SK-N-SH treated with all-trans-retinoic acid at 6 μM for 48 hours (cell line): ENCODE data around the gene CCDC34.

Source experiments
- ATAC-seq: fragments of 200-7000 bp; cut with Tn5 transposase; 3 replicates; pipeline ENCODE4 v1.9.1; 2020; ENCODE audit warnings: mild to moderate bottlenecking, moderate library complexity
- ARNTL ChIP-seq: fragments of 450-650 bp; formaldehyde crosslinking; IDR thresholded peaks from 2 replicates; pipeline ENCODE4 v1.5.0; 2020; ENCODE audit warnings: low read depth, mild to moderate bottlenecking, moderate library complexity, borderline replicate concordance
- CSDC2 ChIP-seq: fragments of 250-450 bp; sonication (Bioruptor Pico); IDR thresholded peaks from 2 replicates; pipeline ENCODE4 v1.5.0; 2020; ENCODE audit warnings: mild to moderate bottlenecking, moderate library complexity
- GLIS3 ChIP-seq: fragments of 250-450 bp; sonication (Bioruptor Pico); IDR thresholded peaks from 2 replicates; pipeline ENCODE4 v1.5.0; 2020; ENCODE audit warnings: mild to moderate bottlenecking, moderate library complexity
- ISL1 ChIP-seq: fragments of 250-450 bp; sonication (Bioruptor Pico); IDR thresholded peaks from 2 replicates; pipeline ENCODE4 v2.1.2; 2022; ENCODE audit warnings: mild to moderate bottlenecking, moderate library complexity
- OSR1 ChIP-seq: fragments of 250-450 bp; sonication (Bioruptor Pico); IDR thresholded peaks from 2 replicates; pipeline ENCODE4 v1.8.0; 2022; ENCODE audit warnings: moderate library complexity, mild to moderate bottlenecking, inconsistent platforms
- PPARA ChIP-seq: fragments of 250-450 bp; sonication (Bioruptor Pico); IDR thresholded peaks from 2 replicates; pipeline ENCODE4 v1.5.0; 2020; ENCODE audit warnings: mild to moderate bottlenecking, borderline replicate concordance
- RARB ChIP-seq: fragments of 250-450 bp; sonication (Bioruptor Pico); IDR thresholded peaks from 2 replicates; pipeline ENCODE4 v1.8.0; 2021; ENCODE audit warnings: mild to moderate bottlenecking, moderate library complexity
- SNAI2 ChIP-seq: fragments of 250-450 bp; sonication (Bioruptor Pico); IDR thresholded peaks from 2 replicates; pipeline ENCODE4 v1.5.0; 2020; ENCODE audit warnings: mild to moderate bottlenecking, moderate library complexity
- TCF4 ChIP-seq: fragments of 250-450 bp; sonication (Bioruptor Pico); IDR thresholded peaks from 2 replicates; pipeline ENCODE4 v1.8.0; 2021; ENCODE audit warnings: mild to moderate bottlenecking, moderate library complexity, borderline replicate concordance
- ZFP3 ChIP-seq: fragments of 250-450 bp; sonication (Bioruptor Pico); IDR thresholded peaks from 2 replicates; pipeline ENCODE4 v1.5.0; 2020; ENCODE audit warnings: mild to moderate bottlenecking, moderate library complexity
- ZFP30 ChIP-seq: fragments of 450-650 bp; formaldehyde crosslinking; IDR thresholded peaks from 2 replicates; pipeline ENCODE4 v1.5.0; 2022; ENCODE audit warnings: mild to moderate bottlenecking, moderate library complexity
- ZNF565 ChIP-seq: fragments of 450-650 bp; formaldehyde crosslinking; conservative IDR thresholded peaks from 2 replicates; pipeline ENCODE4 v1.5.0; 2020; ENCODE audit warnings: low read depth, mild to moderate bottlenecking, moderate library complexity
- ZNF70 ChIP-seq: fragments of 450-650 bp; formaldehyde crosslinking; IDR thresholded peaks from 2 replicates; pipeline ENCODE4 v1.5.0; 2020; ENCODE audit warnings: mild to moderate bottlenecking, moderate library complexity
- ZNF8 ChIP-seq: fragments of 450-650 bp; formaldehyde crosslinking; IDR thresholded peaks from 2 replicates; pipeline ENCODE4 v1.5.0; 2020; ENCODE audit warnings: mild to moderate bottlenecking, moderate library complexity
- TF ChIP-seq, protein P1 (sequence below): fragments of 250-450 bp; sonication (Bioruptor Pico); IDR thresholded peaks from 2 replicates; pipeline ENCODE4 v1.8.0; 2020; ENCODE audit warnings: mild to moderate bottlenecking, moderate library complexity, borderline replicate concordance
- TF ChIP-seq, protein P2 (sequence below): fragments of 250-450 bp; sonication (Bioruptor Pico); IDR thresholded peaks from 2 replicates; pipeline ENCODE4 v1.5.0; 2020; ENCODE audit warnings: mild to moderate bottlenecking, moderate library complexity
- TF ChIP-seq, protein P3 (sequence below): fragments of 250-450 bp; sonication (Bioruptor Pico); IDR thresholded peaks from 2 replicates; pipeline ENCODE4 v1.8.0; 2021; ENCODE audit warnings: low read depth, mild to moderate bottlenecking, moderate library complexity, borderline replicate concordance
- TF ChIP-seq, protein P4 (sequence below): fragments of 250-450 bp; sonication (Bioruptor Pico); IDR thresholded peaks from 2 replicates; pipeline ENCODE4 v1.5.1; 2020; ENCODE audit warnings: low read depth, mild to moderate bottlenecking, moderate library complexity
- TF ChIP-seq, protein P5 (sequence below): fragments of 250-450 bp; sonication (Bioruptor Pico); IDR thresholded peaks from 2 replicates; pipeline ENCODE4 v1.5.1; 2021; ENCODE audit warnings: mild to moderate bottlenecking, moderate library complexity

Gene CCDC34

DNA sequence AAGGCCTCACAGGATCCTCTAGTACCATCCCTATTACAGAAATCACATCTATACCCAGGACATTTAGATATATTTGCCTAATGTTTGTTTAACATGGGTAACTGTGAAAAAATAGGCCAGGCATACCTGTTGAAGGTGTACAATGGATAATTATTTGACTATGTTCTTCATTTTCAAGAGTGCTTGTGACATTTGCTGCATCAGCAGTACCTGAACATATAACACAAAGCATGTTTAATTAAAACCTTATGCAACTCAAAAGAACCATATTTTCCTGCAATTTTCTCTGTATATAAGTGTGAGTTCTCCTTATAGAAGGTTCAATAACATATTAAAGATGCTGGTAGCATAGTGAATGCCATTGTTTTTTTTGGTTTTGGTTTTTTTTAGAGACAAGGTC lies 8.5 kb upstream of the CCDC34 start:
- ATAC-seq = no peak

DNA sequence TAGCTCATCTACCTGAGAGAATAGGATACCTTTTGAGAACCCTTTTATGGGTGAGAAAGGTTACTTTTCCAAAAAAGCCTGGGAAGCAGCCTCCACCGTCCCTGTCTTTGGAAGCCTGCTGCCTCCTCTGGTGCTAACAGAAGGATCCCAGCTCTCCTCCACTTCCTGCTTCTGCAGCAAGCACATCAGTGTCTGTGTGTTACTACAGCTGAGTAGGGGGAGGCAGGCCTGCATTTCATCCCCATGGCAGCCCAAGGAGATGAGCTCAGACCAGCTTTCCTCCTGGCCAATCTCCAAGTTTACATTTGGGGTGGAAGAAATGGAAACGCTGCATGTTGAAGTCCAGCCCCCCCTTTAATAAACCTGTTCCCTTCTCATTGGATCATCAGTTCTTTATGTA lies 7.4 kb upstream of the CCDC34 start:
- ATAC-seq = peak; percentile 81
- TF ChIP-seq, protein P1, sequence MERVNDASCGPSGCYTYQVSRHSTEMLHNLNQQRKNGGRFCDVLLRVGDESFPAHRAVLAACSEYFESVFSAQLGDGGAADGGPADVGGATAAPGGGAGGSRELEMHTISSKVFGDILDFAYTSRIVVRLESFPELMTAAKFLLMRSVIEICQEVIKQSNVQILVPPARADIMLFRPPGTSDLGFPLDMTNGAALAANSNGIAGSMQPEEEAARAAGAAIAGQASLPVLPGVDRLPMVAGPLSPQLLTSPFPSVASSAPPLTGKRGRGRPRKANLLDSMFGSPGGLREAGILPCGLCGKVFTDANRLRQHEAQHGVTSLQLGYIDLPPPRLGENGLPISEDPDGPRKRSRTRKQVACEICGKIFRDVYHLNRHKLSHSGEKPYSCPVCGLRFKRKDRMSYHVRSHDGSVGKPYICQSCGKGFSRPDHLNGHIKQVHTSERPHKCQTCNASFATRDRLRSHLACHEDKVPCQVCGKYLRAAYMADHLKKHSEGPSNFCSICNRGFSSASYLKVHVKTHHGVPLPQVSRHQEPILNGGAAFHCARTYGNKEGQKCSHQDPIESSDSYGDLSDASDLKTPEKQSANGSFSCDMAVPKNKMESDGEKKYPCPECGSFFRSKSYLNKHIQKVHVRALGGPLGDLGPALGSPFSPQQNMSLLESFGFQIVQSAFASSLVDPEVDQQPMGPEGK (CRISPR knock-in tag) = no peak
- TF ChIP-seq, protein P2, sequence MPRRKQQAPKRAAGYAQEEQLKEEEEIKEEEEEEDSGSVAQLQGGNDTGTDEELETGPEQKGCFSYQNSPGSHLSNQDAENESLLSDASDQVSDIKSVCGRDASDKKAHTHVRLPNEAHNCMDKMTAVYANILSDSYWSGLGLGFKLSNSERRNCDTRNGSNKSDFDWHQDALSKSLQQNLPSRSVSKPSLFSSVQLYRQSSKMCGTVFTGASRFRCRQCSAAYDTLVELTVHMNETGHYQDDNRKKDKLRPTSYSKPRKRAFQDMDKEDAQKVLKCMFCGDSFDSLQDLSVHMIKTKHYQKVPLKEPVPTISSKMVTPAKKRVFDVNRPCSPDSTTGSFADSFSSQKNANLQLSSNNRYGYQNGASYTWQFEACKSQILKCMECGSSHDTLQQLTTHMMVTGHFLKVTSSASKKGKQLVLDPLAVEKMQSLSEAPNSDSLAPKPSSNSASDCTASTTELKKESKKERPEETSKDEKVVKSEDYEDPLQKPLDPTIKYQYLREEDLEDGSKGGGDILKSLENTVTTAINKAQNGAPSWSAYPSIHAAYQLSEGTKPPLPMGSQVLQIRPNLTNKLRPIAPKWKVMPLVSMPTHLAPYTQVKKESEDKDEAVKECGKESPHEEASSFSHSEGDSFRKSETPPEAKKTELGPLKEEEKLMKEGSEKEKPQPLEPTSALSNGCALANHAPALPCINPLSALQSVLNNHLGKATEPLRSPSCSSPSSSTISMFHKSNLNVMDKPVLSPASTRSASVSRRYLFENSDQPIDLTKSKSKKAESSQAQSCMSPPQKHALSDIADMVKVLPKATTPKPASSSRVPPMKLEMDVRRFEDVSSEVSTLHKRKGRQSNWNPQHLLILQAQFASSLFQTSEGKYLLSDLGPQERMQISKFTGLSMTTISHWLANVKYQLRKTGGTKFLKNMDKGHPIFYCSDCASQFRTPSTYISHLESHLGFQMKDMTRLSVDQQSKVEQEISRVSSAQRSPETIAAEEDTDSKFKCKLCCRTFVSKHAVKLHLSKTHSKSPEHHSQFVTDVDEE (CRISPR knock-in tag) = no peak
- TF ChIP-seq SNAI2 = no peak
- TF ChIP-seq ZFP30 (CRISPR knock-in tag) = no peak
- TF ChIP-seq, protein P3, sequence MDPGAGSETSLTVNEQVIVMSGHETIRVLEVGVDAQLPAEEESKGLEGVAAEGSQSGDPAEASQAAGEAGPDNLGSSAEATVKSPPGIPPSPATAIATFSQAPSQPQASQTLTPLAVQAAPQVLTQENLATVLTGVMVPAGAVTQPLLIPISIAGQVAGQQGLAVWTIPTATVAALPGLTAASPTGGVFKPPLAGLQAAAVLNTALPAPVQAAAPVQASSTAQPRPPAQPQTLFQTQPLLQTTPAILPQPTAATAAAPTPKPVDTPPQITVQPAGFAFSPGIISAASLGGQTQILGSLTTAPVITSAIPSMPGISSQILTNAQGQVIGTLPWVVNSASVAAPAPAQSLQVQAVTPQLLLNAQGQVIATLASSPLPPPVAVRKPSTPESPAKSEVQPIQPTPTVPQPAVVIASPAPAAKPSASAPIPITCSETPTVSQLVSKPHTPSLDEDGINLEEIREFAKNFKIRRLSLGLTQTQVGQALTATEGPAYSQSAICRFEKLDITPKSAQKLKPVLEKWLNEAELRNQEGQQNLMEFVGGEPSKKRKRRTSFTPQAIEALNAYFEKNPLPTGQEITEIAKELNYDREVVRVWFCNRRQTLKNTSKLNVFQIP = no peak
- TF ChIP-seq RARB (CRISPR knock-in tag) = no peak

More for the DNA sequence above, 8.5 kb upstream of the CCDC34 start:
- TF ChIP-seq ISL1 (no peak), ARNTL (CRISPR knock-in tag) (no peak), SNAI2 (no peak)

DNA sequence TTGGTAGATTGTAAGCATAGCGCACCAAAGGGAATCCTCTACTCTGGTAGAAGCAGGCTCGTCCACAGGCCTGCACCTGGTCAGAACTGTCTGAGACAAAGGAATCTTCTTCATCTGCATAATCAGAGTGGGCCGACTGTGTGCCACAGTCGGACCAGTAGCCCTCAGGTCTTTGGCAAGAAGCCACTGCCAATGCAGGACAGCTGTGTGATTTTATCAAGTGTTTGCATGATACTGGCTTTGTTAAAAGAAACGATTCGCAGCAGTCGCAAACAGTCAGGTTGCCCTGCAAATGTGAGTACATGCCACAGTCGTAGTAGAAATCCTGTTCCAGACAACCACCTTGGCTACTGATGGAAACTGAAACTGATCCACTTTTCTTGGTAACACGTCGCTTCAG lies 4.9 kb upstream of the CCDC34 start:
- no peak for ATAC-seq
- TF ChIP-seq TCF4 (CRISPR knock-in tag) (peak; percentile 41; the same call in 1 of the 2 replicates), CSDC2 (no peak), OSR1 (CRISPR knock-in tag) (no peak)
- TF ChIP-seq, protein P3 = no peak
- TF ChIP-seq, all 23 proteins: peak for 1

DNA sequence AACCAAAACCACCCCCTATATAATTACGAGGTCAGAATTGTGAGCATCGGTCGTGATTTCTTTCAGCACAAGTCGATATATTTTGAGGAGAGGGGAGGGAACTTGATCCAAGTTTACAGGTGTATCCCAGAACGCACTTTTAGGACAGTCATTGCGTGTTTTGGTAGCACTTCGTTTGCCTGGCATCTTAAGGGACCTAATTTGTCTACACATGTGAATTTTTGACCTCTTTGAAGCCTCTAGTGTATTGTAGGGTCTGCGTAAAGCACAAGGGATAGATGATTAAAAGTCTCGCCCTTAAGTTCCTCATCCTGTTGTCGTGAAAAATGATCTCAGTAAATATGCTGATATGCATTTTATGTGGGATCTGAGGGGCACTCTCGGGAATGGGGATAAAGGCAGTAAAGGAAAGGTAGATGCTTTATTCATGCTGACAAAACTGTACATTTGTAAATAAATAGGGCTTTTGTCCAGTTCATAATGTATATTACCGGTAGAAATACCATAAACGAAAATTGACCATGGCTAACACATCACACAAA lies 632 bp upstream of the CCDC34 start:
- ATAC-seq = no peak
- TF ChIP-seq ZNF565 (CRISPR knock-in tag) (no peak), ZNF8 (CRISPR knock-in tag) (no peak), SNAI2 (no peak), PPARA (CRISPR knock-in tag) (no peak), TCF4 (CRISPR knock-in tag) (no peak), RARB (CRISPR knock-in tag) (no peak), GLIS3 (CRISPR knock-in tag) (no peak), ISL1 (no peak), ZFP3 (CRISPR knock-in tag) (no peak), ARNTL (CRISPR knock-in tag) (no peak), CSDC2 (no peak), ZNF70 (CRISPR knock-in tag) (no peak), OSR1 (CRISPR knock-in tag) (no peak), ZFP30 (CRISPR knock-in tag) (no peak)
- TF ChIP-seq, protein P2 (CRISPR knock-in tag) = no peak
- TF ChIP-seq, protein P4, sequence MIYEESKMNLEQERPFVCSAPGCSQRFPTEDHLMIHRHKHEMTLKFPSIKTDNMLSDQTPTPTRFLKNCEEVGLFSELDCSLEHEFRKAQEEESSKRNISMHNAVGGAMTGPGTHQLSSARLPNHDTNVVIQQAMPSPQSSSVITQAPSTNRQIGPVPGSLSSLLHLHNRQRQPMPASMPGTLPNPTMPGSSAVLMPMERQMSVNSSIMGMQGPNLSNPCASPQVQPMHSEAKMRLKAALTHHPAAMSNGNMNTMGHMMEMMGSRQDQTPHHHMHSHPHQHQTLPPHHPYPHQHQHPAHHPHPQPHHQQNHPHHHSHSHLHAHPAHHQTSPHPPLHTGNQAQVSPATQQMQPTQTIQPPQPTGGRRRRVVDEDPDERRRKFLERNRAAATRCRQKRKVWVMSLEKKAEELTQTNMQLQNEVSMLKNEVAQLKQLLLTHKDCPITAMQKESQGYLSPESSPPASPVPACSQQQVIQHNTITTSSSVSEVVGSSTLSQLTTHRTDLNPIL (CRISPR knock-in tag) = no peak
- TF ChIP-seq, protein P5, sequence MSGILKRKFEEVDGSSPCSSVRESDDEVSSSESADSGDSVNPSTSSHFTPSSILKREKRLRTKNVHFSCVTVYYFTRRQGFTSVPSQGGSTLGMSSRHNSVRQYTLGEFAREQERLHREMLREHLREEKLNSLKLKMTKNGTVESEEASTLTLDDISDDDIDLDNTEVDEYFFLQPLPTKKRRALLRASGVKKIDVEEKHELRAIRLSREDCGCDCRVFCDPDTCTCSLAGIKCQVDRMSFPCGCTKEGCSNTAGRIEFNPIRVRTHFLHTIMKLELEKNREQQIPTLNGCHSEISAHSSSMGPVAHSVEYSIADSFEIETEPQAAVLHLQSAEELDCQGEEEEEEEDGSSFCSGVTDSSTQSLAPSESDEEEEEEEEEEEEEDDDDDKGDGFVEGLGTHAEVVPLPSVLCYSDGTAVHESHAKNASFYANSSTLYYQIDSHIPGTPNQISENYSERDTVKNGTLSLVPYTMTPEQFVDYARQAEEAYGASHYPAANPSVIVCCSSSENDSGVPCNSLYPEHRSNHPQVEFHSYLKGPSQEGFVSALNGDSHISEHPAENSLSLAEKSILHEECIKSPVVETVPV (CRISPR knock-in tag) = no peak
- TF ChIP-seq, protein P1 (CRISPR knock-in tag) = no peak
